Measurements from ENCODE around the gene KCNK3.
"Not testable (repeated sequence)": the region's sequence is repeated elsewhere in the genome, so short reads cannot be mapped to it uniquely, and the experiment has no call there.

The KCNK3 gene

DNA sequence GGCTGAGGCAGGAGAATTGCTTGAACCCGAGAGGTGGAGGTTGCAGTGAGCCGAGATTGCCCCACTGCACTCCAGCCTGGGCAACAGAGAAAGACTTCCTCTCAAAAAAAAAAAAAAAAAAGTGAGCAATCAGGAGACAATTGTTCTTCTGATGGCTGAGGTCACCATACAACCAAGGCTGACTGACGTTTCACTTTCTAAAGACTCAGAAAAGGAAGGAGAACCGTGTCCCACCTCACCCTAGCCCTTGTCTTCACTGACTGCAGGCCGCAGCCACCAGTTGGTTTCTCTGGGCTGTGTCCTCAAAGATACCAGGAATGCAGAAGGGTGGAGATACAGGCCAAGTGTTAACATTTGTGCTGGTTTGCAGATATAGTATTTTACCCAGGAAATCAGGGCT, 63.8 kb downstream of the KCNK3 start:
- no peak for DNase-seq (ENCODE audit: low read depth)

DNA sequence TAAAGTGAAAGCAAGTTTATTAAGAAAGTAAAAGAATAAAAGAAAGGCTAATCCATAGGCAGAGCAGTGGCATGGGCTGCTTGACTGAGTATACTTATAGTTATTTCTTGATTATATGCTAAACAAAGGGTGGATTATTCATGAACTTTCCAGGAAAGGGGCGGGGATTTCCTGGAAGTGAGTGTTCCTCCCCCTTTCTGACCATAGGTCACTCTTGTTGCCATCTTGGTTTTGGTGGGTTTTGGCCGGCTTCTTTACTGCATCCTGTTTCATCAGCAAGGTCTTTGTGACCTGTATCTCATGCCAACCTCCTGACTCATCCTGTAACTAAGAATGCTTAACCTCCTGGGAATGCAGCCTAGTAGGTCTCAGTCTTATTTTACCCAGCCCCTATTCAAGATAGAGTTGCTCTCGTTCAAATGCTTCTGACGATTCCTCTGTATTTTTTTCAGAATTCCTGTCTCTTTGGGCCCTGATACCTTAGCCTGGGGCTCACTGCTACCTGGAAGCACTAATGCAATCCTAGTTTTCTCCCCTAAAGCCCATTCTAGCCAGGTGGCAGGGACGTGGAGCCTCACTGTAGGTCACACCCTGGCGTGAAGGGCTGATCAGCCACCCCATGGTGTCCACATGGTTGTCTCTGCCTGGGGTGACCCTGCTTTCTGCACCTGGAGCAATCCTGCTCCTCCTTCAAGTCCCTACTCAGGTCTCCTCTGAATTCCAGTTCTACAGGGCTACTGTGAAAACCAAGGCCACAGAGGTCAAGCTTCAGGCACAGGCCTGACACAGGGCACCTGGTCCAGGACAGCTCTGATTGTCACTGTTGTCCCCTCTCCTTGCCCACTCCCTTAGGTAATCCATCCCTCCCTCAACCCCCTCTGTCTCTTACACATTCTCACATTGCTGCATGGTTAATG, 65.6 kb downstream of the KCNK3 start:
- no peak for DNase-seq (ENCODE audit: low read depth)

DNA sequence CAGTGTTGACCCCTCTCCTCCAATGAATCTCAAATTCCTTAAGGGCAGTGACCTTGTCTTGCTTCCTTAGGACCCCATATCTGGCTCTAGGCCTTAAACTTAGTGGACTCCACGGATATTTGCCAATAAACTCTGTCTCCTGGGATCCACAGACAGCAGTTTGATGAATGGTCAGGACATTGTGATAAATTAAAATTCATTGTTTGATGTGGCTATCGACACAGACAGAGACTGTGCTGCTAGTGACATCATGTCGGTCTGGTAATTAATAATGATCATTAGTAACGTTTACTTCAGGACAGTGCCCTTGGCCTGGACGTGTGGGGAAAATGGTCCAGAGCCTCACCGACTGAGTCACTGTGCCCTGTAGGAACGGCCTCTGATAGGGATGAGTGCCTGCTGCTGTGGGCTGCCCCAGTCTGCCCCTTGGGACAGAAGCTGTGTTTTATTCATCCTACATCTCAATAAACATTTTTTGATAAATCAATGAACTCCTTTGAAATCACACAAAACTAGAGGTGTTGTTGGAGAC, 66.3 kb downstream of the KCNK3 start:
- no peak for DNase-seq (ENCODE audit: low read depth)

DNA sequence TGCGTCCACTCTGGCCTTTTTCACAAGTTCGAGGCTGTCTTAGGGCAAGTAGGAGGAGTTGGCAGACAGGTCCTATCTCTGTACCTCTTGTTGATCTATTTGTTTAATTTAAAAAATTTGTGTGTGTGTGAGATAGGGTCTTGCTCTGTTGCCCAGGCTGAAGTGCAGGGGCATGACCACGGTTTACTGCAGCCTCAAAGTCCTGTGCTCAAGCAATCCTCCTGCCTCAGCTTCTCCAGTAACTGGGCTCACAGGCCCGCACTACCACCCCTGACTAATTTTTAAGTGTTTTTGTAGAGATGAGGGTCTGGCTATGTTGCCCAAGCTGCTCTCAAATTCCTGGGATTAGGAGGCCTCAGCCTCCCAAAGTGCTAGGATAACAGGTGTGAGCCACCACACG, 67.3 kb downstream of the KCNK3 start:
- DNase-seq (ENCODE audit: low read depth) = no peak

DNA sequence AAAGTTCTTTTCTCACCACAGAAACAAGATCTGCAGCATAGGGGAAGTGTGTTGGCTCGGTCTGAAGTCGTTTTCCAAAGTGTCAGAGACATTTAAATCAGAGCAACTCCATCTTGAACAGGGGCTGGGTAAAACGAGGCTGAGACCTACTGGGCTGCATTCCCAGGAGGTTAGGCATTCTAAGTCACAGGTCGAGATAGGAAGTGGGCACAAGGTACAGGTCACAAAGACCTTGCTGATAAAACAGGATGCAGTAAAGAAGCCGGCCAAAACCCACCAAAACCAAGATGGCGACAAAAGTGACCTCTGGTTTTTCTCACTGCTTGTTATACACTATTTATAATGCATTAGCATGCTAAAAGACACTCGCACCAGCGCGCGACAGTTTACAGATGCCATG, 68.5 kb downstream of the KCNK3 start:
- DNase-seq (ENCODE audit: low read depth) = not testable (repeated sequence)

DNA sequence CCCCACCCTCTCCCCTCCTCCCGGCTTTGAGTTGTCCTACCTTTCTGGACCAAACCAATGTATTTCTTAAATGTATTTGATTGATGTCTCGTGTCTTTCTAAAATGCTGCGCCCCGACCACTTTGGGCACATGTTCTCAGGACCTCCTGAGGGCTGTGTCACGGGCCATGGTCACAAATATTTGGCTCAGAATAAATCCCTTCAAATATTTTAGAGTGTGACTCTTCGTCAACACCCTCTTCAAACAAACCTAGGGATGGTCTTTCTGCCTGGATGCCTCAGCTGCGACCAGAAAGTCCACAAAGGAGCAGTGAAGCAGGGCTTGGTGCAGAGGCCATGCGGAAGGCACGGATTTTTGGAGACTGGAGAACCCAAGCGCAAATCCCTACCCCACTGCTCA, 70.5 kb downstream of the KCNK3 start:
- no peak for DNase-seq (ENCODE audit: low read depth)

DNA sequence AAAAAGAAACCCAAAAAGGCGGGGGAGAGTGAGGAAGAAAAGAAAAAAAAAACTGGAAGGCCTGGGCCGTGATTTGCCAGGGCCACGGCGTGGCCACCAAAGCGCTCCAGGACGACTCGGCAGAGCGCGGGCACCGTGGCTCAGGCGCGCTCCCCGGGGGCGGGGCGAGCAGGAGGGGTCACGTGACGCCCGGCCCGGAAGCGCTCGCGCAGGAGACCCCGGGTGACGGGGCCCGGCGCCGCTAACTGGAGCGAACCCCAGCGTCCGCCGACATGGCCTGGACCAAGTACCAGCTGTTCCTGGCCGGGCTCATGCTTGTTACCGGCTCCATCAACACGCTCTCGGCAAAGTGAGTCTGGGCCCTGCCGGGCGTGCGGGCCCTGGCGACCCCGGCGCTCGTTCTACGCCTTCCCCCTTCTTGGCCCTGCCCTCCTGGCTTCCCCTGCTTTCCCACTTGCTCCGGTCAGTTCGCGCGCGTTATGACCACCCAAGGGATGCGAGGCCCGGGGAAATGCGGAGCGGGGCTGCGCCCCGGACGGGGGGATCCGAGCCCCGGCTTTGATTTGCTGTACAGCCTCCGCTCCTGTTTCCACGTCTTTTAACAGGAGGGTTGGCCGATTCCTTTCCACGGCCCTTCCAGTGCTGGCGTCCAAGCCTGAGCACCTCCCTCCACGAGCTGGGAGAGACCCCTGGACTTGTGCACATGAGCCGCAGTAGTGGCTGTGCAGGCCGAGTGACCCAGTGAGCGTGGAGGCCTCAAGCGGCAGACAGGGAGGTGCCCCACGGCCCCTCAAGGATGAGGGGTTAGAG, 71.8 kb downstream of the KCNK3 start, which contains the start of gene SLC35F6:
TSS of gene SLC35F6 (plus strand) at position 207 of the 810 bp plus-strand sequence. CDS start at position 273, 66 bp downstream.
- DNase-seq (ENCODE audit: low read depth) = peak; percentile 80

DNA sequence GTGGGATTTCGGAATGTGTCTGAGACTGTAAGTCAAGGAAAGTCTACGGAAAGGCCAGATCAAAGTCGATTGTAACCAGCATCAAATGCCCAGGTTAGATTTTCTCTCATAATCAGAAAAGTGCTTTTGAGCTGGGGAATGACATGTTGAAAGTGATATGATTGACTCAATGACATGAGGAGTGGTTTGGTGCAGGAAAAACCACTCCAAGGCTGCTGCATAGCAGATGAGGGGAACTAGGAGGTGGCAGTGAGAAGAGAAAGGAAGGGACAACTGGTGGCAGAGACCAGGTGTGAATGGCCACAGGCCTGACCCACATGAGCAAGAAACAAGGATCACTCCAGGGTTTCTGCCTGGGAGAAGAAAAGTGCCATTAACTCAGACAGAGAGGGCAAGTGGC, 72.4 kb downstream of the KCNK3 start:
- no peak for DNase-seq (ENCODE audit: low read depth)

DNA sequence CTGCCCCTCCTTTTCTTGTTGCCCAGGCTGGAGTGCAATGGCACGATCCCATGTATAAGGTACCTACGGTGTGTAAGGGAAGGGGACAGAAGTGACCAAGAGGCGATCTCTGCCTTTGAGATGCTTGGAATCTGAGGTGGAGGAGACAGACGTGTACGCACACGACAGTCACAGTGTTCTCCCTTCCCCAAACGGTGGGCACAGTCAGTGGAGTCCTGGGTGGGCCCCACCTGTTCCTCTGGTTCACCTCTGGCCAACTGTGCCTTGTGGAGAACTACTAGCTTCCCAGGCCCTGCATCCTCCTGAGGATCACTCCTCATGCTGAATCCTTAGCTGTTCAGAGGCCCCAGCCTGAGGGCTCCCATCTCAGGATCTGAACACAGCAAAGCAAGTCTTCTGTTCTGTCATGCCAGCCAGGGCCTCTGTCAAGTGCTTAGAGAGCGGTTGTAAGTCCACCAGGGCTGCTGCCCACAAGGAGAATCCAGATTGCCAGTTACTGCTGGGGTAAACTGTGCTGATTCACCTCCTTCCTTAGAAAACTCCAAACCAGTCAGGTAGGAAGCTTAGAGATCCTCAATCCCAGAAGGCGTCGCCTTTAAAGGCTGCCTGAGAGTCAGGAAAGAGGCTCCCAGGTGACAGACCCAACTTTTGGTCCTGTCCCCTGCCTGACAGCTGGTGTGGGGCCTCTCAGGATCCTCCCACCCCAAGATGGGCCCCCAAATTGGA, 73.1 kb downstream of the KCNK3 start:
- DNase-seq (ENCODE audit: low read depth) = no peak

DNA sequence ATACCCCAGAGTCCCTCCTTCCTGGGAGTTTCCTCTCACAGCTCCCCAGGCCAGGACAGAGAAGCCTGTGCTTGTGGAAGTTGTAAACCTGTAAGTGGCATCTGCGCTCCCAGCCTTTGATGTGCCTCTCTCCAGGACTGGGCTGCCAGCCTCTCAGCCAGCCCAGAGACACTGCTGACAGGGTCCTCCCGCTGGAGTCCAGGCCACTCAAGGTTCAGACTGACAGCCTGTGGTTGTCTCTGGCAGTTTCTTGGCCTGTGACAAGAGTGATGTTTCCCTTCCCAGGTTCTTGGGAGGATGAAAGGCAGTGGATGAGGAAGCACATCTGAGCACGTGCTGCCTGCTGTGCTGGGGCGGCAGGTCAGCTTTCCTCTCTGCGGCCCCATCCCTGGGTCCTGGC, 74.6 kb downstream of the KCNK3 start:
- no peak for DNase-seq (ENCODE audit: low read depth)

DNA sequence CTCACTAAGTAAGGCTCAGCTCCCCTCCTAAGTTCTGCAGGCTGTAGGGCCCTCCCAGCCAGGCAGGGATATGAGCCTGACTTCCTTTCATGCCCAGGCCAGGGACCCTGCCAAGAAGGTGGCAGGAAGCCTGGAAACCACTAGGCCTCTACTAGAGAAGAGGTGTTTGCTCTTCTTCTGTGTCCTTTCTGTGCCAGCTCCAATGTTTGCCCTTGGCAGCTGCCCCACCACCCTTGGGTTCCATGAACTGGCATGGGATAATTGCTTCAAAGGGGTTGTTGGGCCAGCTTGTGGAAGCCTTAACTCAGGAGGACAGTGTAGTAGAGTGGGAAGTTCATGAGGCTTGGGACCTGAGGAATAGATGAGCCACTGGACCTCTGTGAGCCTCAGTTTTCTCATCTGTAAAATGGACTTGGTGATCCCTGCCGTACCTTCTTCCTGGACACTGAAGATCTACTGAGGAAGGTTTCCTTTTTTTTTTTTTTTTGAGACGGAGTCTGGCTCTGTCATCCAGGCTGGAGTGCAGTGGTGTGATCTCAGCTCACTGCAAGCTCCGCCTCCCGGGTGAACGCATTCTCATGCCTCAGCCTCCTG, 75.5 kb downstream of the KCNK3 start:
- no peak for DNase-seq (ENCODE audit: low read depth)

DNA sequence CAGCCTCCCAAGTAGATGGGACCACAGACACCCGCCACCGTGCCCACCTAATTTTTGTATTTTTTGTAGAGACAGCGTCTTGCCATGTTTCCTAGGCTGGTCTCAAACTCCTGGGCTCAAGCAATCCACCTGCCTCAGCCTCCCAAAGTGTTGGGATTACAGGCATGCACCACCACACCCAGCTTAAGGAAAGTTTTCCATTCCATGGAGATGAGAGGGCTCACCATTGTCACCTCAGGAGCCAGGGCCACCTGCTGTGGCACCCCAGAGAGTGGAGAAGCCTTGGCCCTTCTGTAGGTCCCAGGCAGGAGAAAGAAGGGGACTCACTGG, 76.2 kb downstream of the KCNK3 start:
- no peak for DNase-seq (ENCODE audit: low read depth)

DNA sequence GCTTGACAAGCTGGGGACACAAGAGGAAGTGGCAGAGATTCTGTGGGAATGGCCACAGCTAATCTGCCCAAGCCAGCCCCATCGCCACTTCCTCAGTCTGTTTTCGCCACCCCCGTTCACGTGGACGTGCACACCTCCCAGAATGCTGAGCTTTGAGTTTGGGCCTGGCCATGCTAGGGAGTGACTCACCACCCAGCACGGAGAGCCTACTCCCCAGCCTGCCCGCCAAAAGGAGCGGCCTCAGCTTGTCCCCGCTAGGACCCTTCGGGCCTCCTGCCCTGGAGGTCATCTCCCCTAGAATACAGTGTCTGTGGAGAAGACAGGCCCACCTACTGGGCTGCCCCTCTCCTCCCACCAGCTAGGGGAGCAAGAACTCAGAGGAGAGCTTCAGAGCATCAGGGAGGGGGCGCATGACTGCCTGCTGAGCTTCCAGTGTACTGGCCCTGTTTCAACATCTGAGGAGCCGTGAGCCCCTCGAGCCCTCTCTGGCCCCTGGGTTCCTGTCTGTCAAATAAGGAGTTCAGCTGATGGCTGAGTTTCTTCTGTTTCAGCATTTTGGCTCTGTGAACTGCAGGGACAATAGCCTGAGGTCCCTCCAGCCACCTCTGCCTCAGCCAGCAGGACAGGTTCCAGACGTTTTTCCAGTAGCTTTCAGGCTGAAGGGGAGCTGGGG, 76.7 kb downstream of the KCNK3 start:
- no peak for DNase-seq (ENCODE audit: low read depth)

DNA sequence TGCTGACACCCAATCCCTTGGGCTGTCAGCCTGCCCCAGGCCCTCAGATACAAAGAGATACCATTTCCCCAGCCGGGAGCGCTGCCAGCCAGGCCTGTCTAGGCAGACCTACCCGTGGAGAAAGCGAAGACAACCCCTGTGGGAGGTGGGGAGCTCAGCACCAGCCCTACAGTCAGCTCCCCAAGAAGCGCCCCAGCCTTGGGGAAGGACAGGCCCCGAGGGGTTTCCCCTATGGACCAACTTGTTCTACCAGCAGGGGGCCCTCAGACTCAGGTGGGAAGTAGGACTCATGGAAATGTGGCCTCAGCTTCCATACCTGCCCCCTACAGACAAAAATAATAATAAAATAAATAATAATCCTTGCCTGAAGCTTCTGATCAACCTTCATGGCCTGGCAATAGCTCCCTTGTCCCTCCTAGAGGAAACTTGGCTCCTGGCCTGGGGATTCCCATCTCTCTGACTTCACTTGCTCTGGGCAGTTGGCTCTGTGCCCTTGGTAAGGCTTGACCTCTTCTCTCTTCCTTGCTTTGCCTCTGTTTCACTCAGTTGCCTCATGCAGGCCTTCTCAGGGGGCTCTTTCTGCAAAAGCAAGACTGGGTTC, 78.6 kb downstream of the KCNK3 start:
- DNase-seq (ENCODE audit: low read depth) = no peak

DNA sequence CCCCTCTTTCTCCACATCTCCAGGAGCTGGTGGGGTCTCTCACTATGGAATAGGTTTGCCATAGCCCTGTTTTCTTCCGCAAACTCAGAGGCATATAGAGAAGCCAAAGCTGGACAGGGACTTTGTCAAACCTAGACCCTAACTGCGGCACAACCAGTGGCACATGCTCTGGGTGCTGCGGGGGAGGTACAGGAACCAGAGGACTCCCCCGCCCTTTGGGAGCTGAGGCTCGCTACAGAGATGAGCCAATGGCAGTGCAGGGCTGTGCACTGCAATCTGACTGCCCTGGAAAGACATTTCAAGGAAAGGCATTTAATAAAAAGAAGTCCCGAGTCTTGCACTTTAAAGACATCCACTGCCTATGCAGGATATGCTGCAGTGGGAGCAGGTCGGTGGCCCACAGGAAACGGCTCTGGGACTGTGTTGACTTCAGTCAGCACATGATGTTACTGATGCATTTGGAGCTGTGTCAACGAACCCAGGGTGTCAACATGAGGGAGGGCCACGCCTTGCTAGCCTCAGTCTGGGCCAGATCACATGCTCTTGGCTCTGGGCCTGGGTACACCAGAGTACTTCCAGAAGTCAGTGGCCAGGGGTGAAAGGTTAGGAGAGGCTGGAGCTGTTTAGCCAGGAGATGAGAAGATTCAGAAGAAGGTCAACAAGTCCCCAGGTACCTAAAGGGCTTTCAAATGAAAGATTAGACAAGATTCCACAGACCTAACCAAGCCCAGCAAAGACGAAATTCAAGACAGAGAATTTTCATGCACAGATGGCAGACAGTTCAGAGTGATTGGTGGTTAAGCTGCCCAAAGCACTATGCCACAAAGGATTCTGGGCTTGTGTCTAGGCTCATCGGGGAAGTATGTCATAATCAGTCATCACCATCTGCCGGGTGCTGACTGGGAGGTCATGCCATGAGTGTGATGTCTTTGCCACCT, 79.8 kb downstream of the KCNK3 start:
- DNase-seq (ENCODE audit: low read depth) = no peak

DNA sequence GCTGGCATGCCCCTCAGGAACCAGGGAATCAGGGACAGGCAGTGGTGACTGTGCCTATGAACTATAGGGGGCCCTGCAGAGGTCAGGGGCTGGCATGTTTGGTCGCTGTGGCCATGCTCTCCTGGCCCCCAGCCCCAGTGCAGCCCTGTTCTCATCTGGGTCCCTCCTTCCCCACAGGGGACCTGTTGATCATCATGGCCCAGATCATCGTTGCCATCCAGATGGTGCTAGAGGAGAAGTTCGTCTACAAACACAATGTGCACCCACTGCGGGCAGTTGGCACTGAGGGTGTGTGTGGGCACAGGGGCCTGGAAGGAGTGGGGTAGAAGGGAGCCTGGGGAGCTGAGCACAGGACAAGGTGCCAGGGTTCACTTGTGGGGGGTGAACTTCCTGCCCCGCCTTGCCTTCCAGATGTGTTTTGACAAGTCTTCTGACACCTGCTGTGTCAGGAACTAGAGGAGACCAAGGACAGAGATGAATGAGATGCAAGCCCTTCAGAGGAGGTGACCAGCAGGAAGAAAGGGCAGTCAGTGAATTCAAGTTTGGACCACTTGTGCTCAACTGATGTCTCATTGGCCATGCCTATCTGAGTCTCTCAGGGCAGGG, 83.8 kb downstream of the KCNK3 start:
- no peak for DNase-seq (ENCODE audit: low read depth)

DNA sequence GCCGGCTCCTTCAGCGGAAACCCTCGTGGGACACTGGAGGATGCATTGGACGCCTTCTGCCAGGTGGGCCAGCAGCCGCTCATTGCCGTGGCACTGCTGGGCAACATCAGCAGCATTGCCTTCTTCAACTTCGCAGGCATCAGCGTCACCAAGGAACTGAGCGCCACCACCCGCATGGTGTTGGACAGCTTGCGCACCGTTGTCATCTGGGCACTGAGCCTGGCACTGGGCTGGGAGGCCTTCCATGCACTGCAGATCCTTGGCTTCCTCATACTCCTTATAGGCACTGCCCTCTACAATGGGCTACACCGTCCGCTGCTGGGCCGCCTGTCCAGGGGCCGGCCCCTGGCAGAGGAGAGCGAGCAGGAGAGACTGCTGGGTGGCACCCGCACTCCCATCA, 85.6 kb downstream of the KCNK3 start:
- no peak for DNase-seq (ENCODE audit: low read depth)

DNA sequence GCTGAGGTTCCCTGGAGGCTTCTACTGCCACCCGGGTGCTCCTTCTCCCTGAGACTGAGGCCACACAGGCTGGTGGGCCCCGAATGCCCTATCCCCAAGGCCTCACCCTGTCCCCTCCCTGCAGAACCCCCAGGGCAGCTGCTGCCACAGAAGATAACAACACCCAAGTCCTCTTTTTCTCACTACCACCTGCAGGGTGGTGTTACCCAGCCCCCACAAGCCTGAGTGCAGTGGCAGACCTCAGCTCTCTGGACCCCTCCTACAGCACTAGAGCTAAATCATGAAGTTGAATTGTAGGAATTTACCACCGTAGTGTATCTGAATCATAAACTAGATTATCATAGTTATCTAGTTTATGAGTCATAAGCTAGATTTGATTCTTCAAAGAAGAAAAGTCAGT, 86.0 kb downstream of the KCNK3 start:
- no peak for DNase-seq (ENCODE audit: low read depth)

DNA sequence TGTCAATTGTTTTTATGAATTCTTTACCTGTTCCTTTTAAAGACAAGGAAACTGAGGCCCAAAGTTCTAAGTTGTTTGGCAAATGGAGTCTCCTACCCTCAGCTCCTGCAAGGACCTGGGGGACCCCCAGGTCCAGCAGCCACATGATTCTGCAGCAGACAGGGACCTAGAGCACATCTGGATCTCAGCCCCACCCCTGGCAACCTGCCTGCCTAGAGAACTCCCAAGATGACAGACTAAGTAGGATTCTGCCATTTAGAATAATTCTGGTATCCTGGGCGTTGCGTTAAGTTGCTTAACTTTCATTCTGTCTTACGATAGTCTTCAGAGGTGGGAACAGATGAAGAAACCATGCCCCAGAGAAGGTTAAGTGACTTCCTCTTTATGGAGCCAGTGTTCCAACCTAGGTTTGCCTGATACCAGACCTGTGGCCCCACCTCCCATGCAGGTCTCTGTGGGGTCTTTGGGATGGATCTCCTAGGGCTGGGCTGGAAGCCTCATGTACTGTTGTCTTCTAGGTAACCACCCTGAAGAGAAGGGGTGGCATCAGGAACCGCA, 87.8 kb downstream of the KCNK3 start:
- no peak for DNase-seq (ENCODE audit: low read depth)

Data from activated T-helper 1 cell treated with Interleukin-2 at 50 U/mL for 16 hours (primary cell).